Activated CD4-positive, alpha-beta T cell treated with anti-CD3 and anti-CD28 coated beads for 24 hours (primary cell): ENCODE data around the gene NIN.
"Not testable (repeated sequence)": the region's sequence is repeated elsewhere in the genome, so short reads cannot be mapped to it uniquely, and the experiment has no call there.

Experiments used
- DNase-seq, 2 donors: peaks; one replicate each; pipeline ENCODE4 v3.0.0-alpha.2; 2020; ENCODE audit warnings: low read depth in 2 of 2

NIN gene

GRCh38 chr14:50820786-50821509 is 10.0 kb downstream of the NIN start:
- no peak for DNase-seq

- not testable (repeated sequence) for DNase-seq
These were observed 11.7 kb downstream of the NIN start for GRCh38 chr14:50819303-50819702.

GRCh38 chr14:50816395-50817047 is 14.4 kb downstream of the NIN start:
- no peak for DNase-seq

GRCh38 chr14:50815526-50815925 is 15.4 kb downstream of the NIN start:
- DNase-seq = not testable (repeated sequence)

- DNase-seq = not testable (repeated sequence)
These were observed 15.9 kb downstream of the NIN start for GRCh38 chr14:50815058-50815457.

- DNase-seq = no peak
These were observed 16.8 kb downstream of the NIN start for GRCh38 chr14:50814161-50814560.

- no peak for DNase-seq
These were observed 17.5 kb downstream of the NIN start for GRCh38 chr14:50813544-50813863.

GRCh38 chr14:50812856-50813543 is 18.0 kb downstream of the NIN start:
- no peak for DNase-seq

- DNase-seq = no peak
These were observed 18.8 kb downstream of the NIN start for GRCh38 chr14:50812180-50812579.

GRCh38 chr14:50808053-50808452 is 22.9 kb downstream of the NIN start:
- DNase-seq = no peak

- no peak for DNase-seq
These were observed 24.6 kb downstream of the NIN start for GRCh38 chr14:50806241-50806933.

GRCh38 chr14:50805396-50805795 is 25.6 kb downstream of the NIN start:
- no peak for DNase-seq

- no peak for DNase-seq
These were observed 26.7 kb downstream of the NIN start for GRCh38 chr14:50804181-50804721.

- no peak for DNase-seq
These were observed 29.3 kb downstream of the NIN start for GRCh38 chr14:50801706-50802105.

- DNase-seq = no peak
These were observed 30.9 kb downstream of the NIN start for GRCh38 chr14:50800032-50800431.

GRCh38 chr14:50798048-50798421 is 32.9 kb downstream of the NIN start:
- no peak for DNase-seq

GRCh38 chr14:50797250-50798047 is 33.5 kb downstream of the NIN start:
- no peak for DNase-seq

- DNase-seq = no peak
These were observed 34.6 kb downstream of the NIN start for GRCh38 chr14:50796390-50796789.

GRCh38 chr14:50795909-50796308 is 35.1 kb downstream of the NIN start:
- no peak for DNase-seq

GRCh38 chr14:50795142-50795541 is 35.8 kb downstream of the NIN start:
- DNase-seq = no peak

- DNase-seq = no peak
These were observed 36.8 kb downstream of the NIN start for GRCh38 chr14:50794068-50794645.
